ENCODE results near the gene IRAK1.

IRAK1 gene

GRCh38 chrX:153971450-153972367 lies 48.0 kb downstream of the IRAK1 start, which contains the start of gene HCFC1 (continued):
- TF ChIP-seq ZNF16 (tag by site-specific recombination; IDR thresholded peaks at IDR 0.05; ENCODE audit: low read depth) (no peak), ZNF677 (tag by site-specific recombination; IDR thresholded peaks at IDR 0.05) (peak; percentile 28; the same call in 1 of the 2 replicates), ZNF2 (tag by site-specific recombination; IDR thresholded peaks at IDR 0.05) (peak; percentile 68), ZNF580 (tag by site-specific recombination; IDR thresholded peaks at IDR 0.05) (peak; percentile 66; the same call in 1 of the 2 replicates), ZNF785 (tag by site-specific recombination; IDR thresholded peaks at IDR 0.05) (peak; percentile 30; the same call in 1 of the 2 replicates), ZFP37 (tag by site-specific recombination; IDR thresholded peaks at IDR 0.05) (peak; percentile 33; the same call in 1 of the 2 replicates), PRDM6 (tag by site-specific recombination; IDR thresholded peaks at IDR 0.05) (0 out of 2 replicates have a peak, but pooled peaks have one; percentile 41), PRDM10 (tag by site-specific recombination; IDR thresholded peaks at IDR 0.05) (no peak; the same call in 1 of the 2 replicates), ZNF223 (tag by site-specific recombination; IDR thresholded peaks at IDR 0.05) (0 out of 2 replicates have a peak, but pooled peaks have one; percentile 31), ZNF843 (tag by site-specific recombination; IDR thresholded peaks at IDR 0.05) (0 out of 2 replicates have a peak, but pooled peaks have one; percentile 14), ZNF76 (tag by site-specific recombination; IDR thresholded peaks at IDR 0.05; ENCODE audit: borderline replicate concordance, low read depth) (peak; percentile 79; the same call in 1 of the 2 replicates), ZNF10 (tag by site-specific recombination; IDR thresholded peaks at IDR 0.05) (peak; percentile 85; the same call in 1 of the 2 replicates), ZNF416 (tag by site-specific recombination; IDR thresholded peaks at IDR 0.05) (no peak), PATZ1 (tag by site-specific recombination; IDR thresholded peaks at IDR 0.05) (peak; percentile 99), ZNF350 (tag by site-specific recombination; IDR thresholded peaks at IDR 0.05) (no peak), INSM2 (tag by site-specific recombination; IDR thresholded peaks at IDR 0.05) (peak; percentile 34), ZSCAN30 (tag by site-specific recombination; IDR thresholded peaks at IDR 0.05) (peak; percentile 93), ZNF621 (tag by site-specific recombination; IDR thresholded peaks at IDR 0.05) (no peak), ZNF529 (tag by site-specific recombination; IDR thresholded peaks at IDR 0.05; ENCODE audit: insufficient replicate concordance) (no peak), HIC1 (tag by site-specific recombination; IDR thresholded peaks at IDR 0.05) (peak; percentile 85), CTCF (tag by site-specific recombination; IDR thresholded peaks at IDR 0.05) (no peak; the same call in 1 of the 2 replicates), ZNF121 (tag by site-specific recombination; IDR thresholded peaks at IDR 0.05) (peak; percentile 7; the same call in 1 of the 2 replicates), ZNF184 (tag by site-specific recombination; IDR thresholded peaks at IDR 0.05) (peak; percentile 72; the same call in 1 of the 2 replicates), ZNF830 (tag by site-specific recombination; IDR thresholded peaks at IDR 0.05; ENCODE audit: low read depth) (no peak)
